BLaER1 (cell line): ENCODE results near the gene HOXD4.

Source experiments
- H3K27ac ChIP-seq: shearing (Covaris generic); formaldehyde crosslinking; 2 replicates; pipeline ENCODE4 v1.8.1; 2022
- H3K27me3 ChIP-seq: shearing (Covaris generic); formaldehyde crosslinking; 2 replicates; pipeline ENCODE4 v1.8.1; 2022
- H3K36me3 ChIP-seq: shearing (Covaris generic); formaldehyde crosslinking; 2 replicates; pipeline ENCODE4 v1.8.1; 2022
- H3K4me1 ChIP-seq: shearing (Covaris generic); formaldehyde crosslinking; 2 replicates; pipeline ENCODE4 v1.8.1; 2022
- H3K4me2 ChIP-seq: shearing (Covaris generic); formaldehyde crosslinking; 2 replicates; pipeline ENCODE4 v1.8.1; 2022
- H3K4me3 ChIP-seq: shearing (Covaris generic); formaldehyde crosslinking; 2 replicates; pipeline ENCODE4 v1.8.1; 2022
- H3K9ac ChIP-seq: shearing (Covaris generic); formaldehyde crosslinking; 2 replicates; pipeline ENCODE4 v1.8.1; 2022
- H3K9me3 ChIP-seq: shearing (Covaris generic); formaldehyde crosslinking; 2 replicates; pipeline ENCODE4 v1.8.1; 2022
- H4K20me1 ChIP-seq: shearing (Covaris generic); formaldehyde crosslinking; 2 replicates; pipeline ENCODE4 v1.8.1; 2022
- Cebpa-rat ChIP-seq: shearing (Covaris generic); IDR thresholded peaks from 2 replicates; pipeline ENCODE4 v1.8.1; 2022

Gene HOXD4

GRCh38 chr2:176132205-176133171, 18.9 kb upstream of the HOXD4 start:
- Histone ChIP-seq H3K9ac (no peak overlapping the region), H4K20me1 (peaks cover 58% of the 10 kb centered on the region), H3K36me3 (no peaks in the 10 kb centered on the region), H3K4me1 (peaks cover 26% of the 10 kb centered on the region), H3K4me2 (no peak overlapping the region), H3K4me3 (no peak overlapping the region), H3K27me3 (peaks cover 99% of the 10 kb centered on the region), H3K9me3 (peaks cover 31% of the 10 kb centered on the region), H3K27ac (no peak overlapping the region)
- TF ChIP-seq Cebpa-rat: no peak

- no peak overlapping the region for H3K4me3 ChIP-seq
- H3K4me1 ChIP-seq: peaks cover 23% of the 10 kb centered on the region
- no peak overlapping the region for H3K27ac ChIP-seq
- peaks cover 49% of the 10 kb centered on the region for H4K20me1 ChIP-seq
- peaks cover 33% of the 10 kb centered on the region for H3K9me3 ChIP-seq
- TF ChIP-seq Cebpa-rat: no peak
- H3K36me3 ChIP-seq: no peaks in the 10 kb centered on the region
- no peak overlapping the region for H3K9ac ChIP-seq
- peaks cover 98% of the 10 kb centered on the region for H3K27me3 ChIP-seq
- no peak overlapping the region for H3K4me2 ChIP-seq
Observed at GRCh38 chr2:176133389-176133788, 18.0 kb upstream of the HOXD4 start.

GRCh38 chr2:176134035-176134434, 17.3 kb upstream of the HOXD4 start:
- H3K27ac ChIP-seq: no peak overlapping the region
- H3K4me1 ChIP-seq: peaks cover 16% of the 10 kb centered on the region
- H4K20me1 ChIP-seq: peaks cover 43% of the 10 kb centered on the region
- H3K9ac ChIP-seq: no peak overlapping the region
- no peak overlapping the region for H3K4me2 ChIP-seq
- no peak overlapping the region for H3K4me3 ChIP-seq
- TF ChIP-seq Cebpa-rat: no peak
- peaks cover 37% of the 10 kb centered on the region for H3K9me3 ChIP-seq
- peaks cover 98% of the 10 kb centered on the region for H3K27me3 ChIP-seq
- no peaks in the 10 kb centered on the region for H3K36me3 ChIP-seq

- Histone ChIP-seq H3K9ac (no peak overlapping the region), H3K27ac (no peak overlapping the region), H3K9me3 (peaks cover 33% of the 10 kb centered on the region), H3K4me2 (no peak overlapping the region), H4K20me1 (peaks cover 36% of the 10 kb centered on the region; the same call in 1 of the 2 replicates), H3K27me3 (peaks cover 94% of the 10 kb centered on the region), H3K4me3 (no peak overlapping the region), H3K4me1 (peaks cover 15% of the 10 kb centered on the region), H3K36me3 (no peaks in the 10 kb centered on the region)
- no peak for TF ChIP-seq Cebpa-rat
Observed at GRCh38 chr2:176135035-176135440, 16.3 kb upstream of the HOXD4 start.

GRCh38 chr2:176136374-176137251, 14.7 kb upstream of the HOXD4 start:
- Histone ChIP-seq H3K4me2 (peak overlapping the region; percentile 48), H3K27me3 (peaks cover 89% of the 10 kb centered on the region), H3K27ac (no peak overlapping the region), H4K20me1 (peaks cover 23% of the 10 kb centered on the region; the same call in 1 of the 2 replicates), H3K36me3 (no peaks in the 10 kb centered on the region), H3K4me3 (no peak overlapping the region), H3K4me1 (peaks cover 15% of the 10 kb centered on the region), H3K9ac (no peak overlapping the region), H3K9me3 (peaks cover 28% of the 10 kb centered on the region; the same call in 1 of the 2 replicates)
- TF ChIP-seq Cebpa-rat: no peak

- Histone ChIP-seq H3K36me3 (no peaks in the 10 kb centered on the region), H3K9me3 (peaks cover 28% of the 10 kb centered on the region; the same call in 1 of the 2 replicates), H3K4me2 (no peak overlapping the region), H3K27ac (no peak overlapping the region), H4K20me1 (peaks cover 19% of the 10 kb centered on the region; the same call in 1 of the 2 replicates), H3K4me3 (no peak overlapping the region), H3K9ac (no peak overlapping the region), H3K4me1 (peaks cover 15% of the 10 kb centered on the region), H3K27me3 (peaks cover 83% of the 10 kb centered on the region)
- no peak for TF ChIP-seq Cebpa-rat
Observed at GRCh38 chr2:176137252-176137580, 14.1 kb upstream of the HOXD4 start.

- H3K4me2 ChIP-seq: no peak overlapping the region
- H4K20me1 ChIP-seq: peaks cover 12% of the 10 kb centered on the region; the same call in 1 of the 2 replicates
- no peak overlapping the region for H3K27ac ChIP-seq
- H3K36me3 ChIP-seq: no peaks in the 10 kb centered on the region
- H3K4me1 ChIP-seq: peaks cover 15% of the 10 kb centered on the region
- no peak overlapping the region for H3K9ac ChIP-seq
- peaks cover 28% of the 10 kb centered on the region; the same call in 1 of the 2 replicates for H3K9me3 ChIP-seq
- TF ChIP-seq Cebpa-rat: no peak
- no peak overlapping the region for H3K4me3 ChIP-seq
- H3K27me3 ChIP-seq: peaks cover 76% of the 10 kb centered on the region
Observed at GRCh38 chr2:176137906-176138305, 13.4 kb upstream of the HOXD4 start.

- peaks cover 74% of the 10 kb centered on the region for H3K27me3 ChIP-seq
- H3K4me3 ChIP-seq: no peak overlapping the region
- no peak overlapping the region for H3K4me2 ChIP-seq
- peaks cover 28% of the 10 kb centered on the region; the same call in 1 of the 2 replicates for H3K9me3 ChIP-seq
- H4K20me1 ChIP-seq: peaks cover 6% of the 10 kb centered on the region; the same call in 1 of the 2 replicates
- peaks cover 15% of the 10 kb centered on the region for H3K4me1 ChIP-seq
- no peak overlapping the region for H3K9ac ChIP-seq
- no peak for TF ChIP-seq Cebpa-rat
- H3K27ac ChIP-seq: no peak overlapping the region
- no peaks in the 10 kb centered on the region for H3K36me3 ChIP-seq
Observed at GRCh38 chr2:176138526-176138922, 12.8 kb upstream of the HOXD4 start.

GRCh38 chr2:176138923-176139660, 12.3 kb upstream of the HOXD4 start:
- TF ChIP-seq Cebpa-rat: no peak
- Histone ChIP-seq H3K4me3 (no peak overlapping the region), H3K27ac (no peak overlapping the region), H3K27me3 (peaks cover 68% of the 10 kb centered on the region), H3K4me1 (peaks cover 15% of the 10 kb centered on the region), H3K9me3 (peaks cover 28% of the 10 kb centered on the region; the same call in 1 of the 2 replicates), H4K20me1 (peaks cover 5% of the 10 kb centered on the region; the same call in 1 of the 2 replicates), H3K4me2 (no peak overlapping the region), H3K9ac (no peak overlapping the region), H3K36me3 (no peaks in the 10 kb centered on the region)
